Spleen (tissue), 11 donors: ENCODE results near the gene CITED2. TPM values are rescaled to one million over a fixed set of nuclear protein-coding genes. Genes with fewer than 3 reads are reported as not detected.

Source experiments
- DNase-seq: peaks from one replicate; pipeline ENCODE4 v3.0.0-alpha.2; 2020
- H3K27ac ChIP-seq, 8 donors: fragments of 200-600 bp; sonication (generic) in 7 of 8; 1 replicate in 4 of 8; 2 replicates in 4 of 8; pipeline versions ENCODE4 v1.5.0 to v1.8.0; 2016 to 2021; ENCODE audit warnings: inconsistent platforms in 4 of 8, mild to moderate bottlenecking in 4 of 8, moderate library complexity in 1 of 8
- H3K27me3 ChIP-seq, 7 donors: fragments of 200-600 bp; sonication (generic) in 6 of 7; replicated peaks in 1 of 7; 1 replicate in 4 of 7; 2 replicates in 3 of 7; pipeline versions ENCODE4 v1.5.0 to v1.8.0; 2016 to 2021; ENCODE audit warnings: inconsistent platforms in 3 of 7, mild to moderate bottlenecking in 1 of 7
- H3K36me3 ChIP-seq, 6 donors: fragments of 200-600 bp; sonication (generic) in 5 of 6; 1 replicate in 4 of 6; 2 replicates in 2 of 6; pipeline versions ENCODE4 v1.5.0 to v1.8.0; 2016 to 2021; ENCODE audit warnings: inconsistent platforms in 2 of 6
- H3K4me1 ChIP-seq, 6 donors: fragments of 200-600 bp; sonication (generic) in 5 of 6; 1 replicate in 3 of 6; 2 replicates in 3 of 6; pipeline versions ENCODE4 v1.5.0 to v1.8.0; 2016 to 2021; ENCODE audit warnings: inconsistent platforms in 3 of 6
- H3K4me3 ChIP-seq, 8 donors: fragments of 200-600 bp; sonication (generic) in 7 of 8; 1 replicate in 4 of 8; 2 replicates in 4 of 8; pipeline versions ENCODE4 v1.5.0 to v1.8.0; 2016 to 2021; ENCODE audit warnings: inconsistent platforms in 4 of 8, mild to moderate bottlenecking in 4 of 8, moderate library complexity in 2 of 8
- H3K9me3 ChIP-seq, 8 donors: fragments of 200-600 bp; sonication (generic) in 7 of 8; 1 replicate in 4 of 8; 2 replicates in 4 of 8; pipeline versions ENCODE4 v1.5.0 to v1.8.0; 2016 to 2021; ENCODE audit warnings: inconsistent platforms in 4 of 8
- CTCF ChIP-seq, 11 experiments: fragments of 200-600 bp in 7 of 11; fragments of 450-650 bp in 4 of 11; sonication (generic) in 4 of 11; IDR thresholded peaks in 8 of 11; conservative IDR thresholded peaks in 3 of 11; 1 replicate in 7 of 11; 2 replicates in 4 of 11; pipeline versions ENCODE4 v1.4.0 to v1.8.0; 2016 to 2021; ENCODE audit warnings: antibody characterized with exemption in 11 of 11, inconsistent platforms in 4 of 11, mild to moderate bottlenecking in 1 of 11
- POLR2A ChIP-seq, 3 donors: fragments of 450-650 bp; IDR thresholded peaks; one replicate each; pipeline ENCODE4 v1.5.1; 2017; ENCODE audit warnings: antibody characterized with exemption in 3 of 3, mild to moderate bottlenecking in 1 of 3
- POLR2AphosphoS5 ChIP-seq, 3 donors: sonication (generic); formaldehyde crosslinking; IDR thresholded peaks; one replicate each; pipeline ENCODE4 v1.5.1; 2017; ENCODE audit warnings: antibody characterized with exemption in 3 of 3
- WGBS, 5 donors: extraction: QIAGEN DNeasy Blood & Tissue Kit in 3 of 5; methylation state at CpG; one replicate each; pipeline versions ENCODE4 v1.1.5 to v1.1.7; 2013 to 2018; 5-methylcytosine and 5-hydroxymethylcytosine counted together
- intact Hi-C: fragments of 100-400 bp; cut with DNase I; formaldehyde crosslinking; loops from one replicate; pipeline ENCODE4 v1.15.0; 2023; ENCODE audit warnings: low total_unique reads
- polyA plus RNA-seq, 3 donors: library from polyadenylated mRNA; stranded (reverse); fragments of 200-250 nt; gene quantifications; one replicate each; pipeline ENCODE4 v1.2.1, GENCODE V29; 2013
- total RNA-seq, 7 donors: library from RNA; depleted of rRNA in 3 of 7; stranded (reverse); fragments of >200 nt in 3 of 7; fragmentation: NEBNext Ultra II Directional in 4 of 7; extraction: Animal tissue kit (Norgen Biotek cat#: 25700) in 4 of 7; gene quantifications; one replicate each; pipeline versions ENCODE4 v1.1.0 to v1.2.1, GENCODE V29; 2016 to 2021
- donor health status: healthy with polysubstance abuse.
- donor health status: DM: no; HTN: no; CAD: no; lungs with moderate emphysema.
- donor health status: DM: no; HTN: no; CAD: no.
- donor health status: Bipolar disorder and iron deficiency.
- donor health status: healthy.
- donor health status: DM: no; HTN: no; CAD: no.
- donor health status: DM: yes; HTN: yes; CAD: no.

The CITED2 gene
- total and polyA plus RNA-seq, 10 donors: 12.9 to 213 (median 145) TPM

GRCh38 chr6:139395891-139396301, 21.4 kb upstream of the CITED2 start:
- TF ChIP-seq POLR2AphosphoS5 (IDR thresholded peaks at IDR 0.05): no peak
- no peak for TF ChIP-seq POLR2A (IDR thresholded peaks at IDR 0.05)
- intact Hi-C loops: no loop called here
- 56 to 65% (median 59%) methylated on average over 9 of the region's 9 CpGs for WGBS, 5 donors
- H3K9me3 ChIP-seq: no peaks in the 10 kb centered on the region
- H3K27me3 ChIP-seq: no peaks in the 10 kb centered on the region
- peaks cover 0 to 8% (median 0%) of the 10 kb centered on the region in 6 donors for H3K4me1 ChIP-seq
- no peak for DNase-seq
- no peak overlapping the region for H3K4me3 ChIP-seq
- no peak overlapping the region for H3K27ac ChIP-seq
- no peaks in the 10 kb centered on the region for H3K36me3 ChIP-seq

- no peak overlapping the region for H3K27ac ChIP-seq
- intact Hi-C loops: no loop called here
- WGBS, 5 donors: 76 to 90% (median 83%) methylated on average over 1 of the region's 1 CpG
- no peaks in the 10 kb centered on the region for H3K36me3 ChIP-seq
- no peak overlapping the region for H3K4me3 ChIP-seq
- DNase-seq: no peak
- no peak for TF ChIP-seq POLR2A (IDR thresholded peaks at IDR 0.05)
- TF ChIP-seq POLR2AphosphoS5 (IDR thresholded peaks at IDR 0.05): no peak
- TF ChIP-seq CTCF (IDR thresholded peaks at IDR 0.05 in 8 of 11, conservative IDR thresholded peaks at IDR 0.05 in 3 of 11): no peak
- no peaks in the 10 kb centered on the region for H3K9me3 ChIP-seq
- H3K27me3 ChIP-seq: no peaks in the 10 kb centered on the region
- H3K4me1 ChIP-seq: peaks cover 0 to 8% (median 0%) of the 10 kb centered on the region in 6 donors
These were observed 20.9 kb upstream of the CITED2 start for GRCh38 chr6:139395371-139395770.

- Histone ChIP-seq H3K4me3 (no peak overlapping the region), H3K36me3 (no peaks in the 10 kb centered on the region), H3K27ac (no peak overlapping the region), H3K27me3 (no peaks in the 10 kb centered on the region), H3K4me1 (peaks cover 0 to 8% (median 0%) of the 10 kb centered on the region in 6 donors), H3K9me3 (no peaks in the 10 kb centered on the region)
- no peak for DNase-seq
- WGBS, 5 donors: 60 to 86% (median 79%) methylated on average over 1 of the region's 1 CpG
- no peak for TF ChIP-seq POLR2AphosphoS5 (IDR thresholded peaks at IDR 0.05)
- intact Hi-C loops: no loop called here
These were observed 19.7 kb upstream of the CITED2 start for GRCh38 chr6:139394027-139394649.

GRCh38 chr6:139392794-139393193, 18.3 kb upstream of the CITED2 start:
- TF ChIP-seq POLR2A (IDR thresholded peaks at IDR 0.05): no peak
- TF ChIP-seq POLR2AphosphoS5 (IDR thresholded peaks at IDR 0.05): no peak
- TF ChIP-seq CTCF (IDR thresholded peaks at IDR 0.05 in 8 of 11, conservative IDR thresholded peaks at IDR 0.05 in 3 of 11): no peak
- Histone ChIP-seq H3K4me3 (no peak overlapping the region), H3K27me3 (no peaks in the 10 kb centered on the region), H3K9me3 (no peaks in the 10 kb centered on the region), H3K36me3 (no peaks in the 10 kb centered on the region), H3K27ac (no peak overlapping the region), H3K4me1 (peaks cover 0 to 8% (median 0%) of the 10 kb centered on the region in 6 donors)
- intact Hi-C loops: no loop called here
- no peak for DNase-seq
- 26 to 100% (median 67%) methylated on average over 1 of the region's 1 CpG for WGBS, 5 donors

- H3K9me3 ChIP-seq: no peaks in the 10 kb centered on the region
- no peak for DNase-seq
- intact Hi-C loops: no loop called here
- TF ChIP-seq POLR2A (IDR thresholded peaks at IDR 0.05) (no peak), POLR2AphosphoS5 (IDR thresholded peaks at IDR 0.05) (no peak), CTCF (IDR thresholded peaks at IDR 0.05 in 8 of 11, conservative IDR thresholded peaks at IDR 0.05 in 3 of 11) (no peak)
- peaks cover 0 to 8% (median 0%) of the 10 kb centered on the region in 6 donors for H3K4me1 ChIP-seq
- no peaks in the 10 kb centered on the region for H3K36me3 ChIP-seq
- 94 to 98% (median 96%) methylated on average over 3 of the region's 3 CpGs for WGBS, 5 donors
- no peak overlapping the region for H3K4me3 ChIP-seq
- no peaks in the 10 kb centered on the region for H3K27me3 ChIP-seq
- no peak overlapping the region for H3K27ac ChIP-seq
These were observed 17.3 kb upstream of the CITED2 start for GRCh38 chr6:139391709-139392108.
